ENCODE results near the gene ADAMTSL2. TPM values are rescaled to one million over a fixed set of nuclear protein-coding genes. Genes with fewer than 3 reads are reported as not detected.

The ADAMTSL2 gene
- total RNA-seq, 1 experiment from 2014 or later: 0.87 TPM

DNA sequence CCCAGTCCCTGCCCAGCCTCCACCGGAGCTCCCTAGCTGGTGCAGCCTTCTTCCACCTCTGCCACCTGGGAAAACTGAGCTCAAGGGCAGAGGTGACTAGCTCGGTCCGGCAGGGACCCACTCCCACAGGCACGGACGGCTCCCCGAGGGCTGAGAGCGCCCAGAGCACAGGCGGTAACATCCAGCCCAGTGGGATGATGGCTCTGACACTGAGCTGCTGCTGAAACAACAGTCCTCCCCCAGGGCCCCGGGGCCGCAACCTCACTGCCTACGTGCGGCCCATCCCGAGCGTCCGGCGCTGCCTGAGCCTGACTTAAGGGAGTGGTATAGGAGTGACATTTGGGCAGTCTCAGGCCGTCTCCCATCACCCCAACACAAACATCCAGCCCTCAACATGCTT lies 70.9 kb downstream of the ADAMTSL2 start (continued):
- TF ChIP-seq, protein P1, sequence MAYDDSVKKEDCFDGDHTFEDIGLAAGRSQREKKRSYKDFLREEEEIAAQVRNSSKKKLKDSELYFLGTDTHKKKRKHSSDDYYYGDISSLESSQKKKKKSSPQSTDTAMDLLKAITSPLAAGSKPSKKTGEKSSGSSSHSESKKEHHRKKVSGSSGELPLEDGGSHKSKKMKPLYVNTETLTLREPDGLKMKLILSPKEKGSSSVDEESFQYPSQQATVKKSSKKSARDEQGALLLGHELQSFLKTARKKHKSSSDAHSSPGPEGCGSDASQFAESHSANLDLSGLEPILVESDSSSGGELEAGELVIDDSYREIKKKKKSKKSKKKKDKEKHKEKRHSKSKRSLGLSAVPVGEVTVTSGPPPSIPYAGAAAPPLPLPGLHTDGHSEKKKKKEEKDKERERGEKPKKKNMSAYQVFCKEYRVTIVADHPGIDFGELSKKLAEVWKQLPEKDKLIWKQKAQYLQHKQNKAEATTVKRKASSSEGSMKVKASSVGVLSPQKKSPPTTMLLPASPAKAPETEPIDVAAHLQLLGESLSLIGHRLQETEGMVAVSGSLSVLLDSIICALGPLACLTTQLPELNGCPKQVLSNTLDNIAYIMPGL (CRISPR knock-in tag; IDR thresholded peaks at IDR 0.05): no peak

DNA sequence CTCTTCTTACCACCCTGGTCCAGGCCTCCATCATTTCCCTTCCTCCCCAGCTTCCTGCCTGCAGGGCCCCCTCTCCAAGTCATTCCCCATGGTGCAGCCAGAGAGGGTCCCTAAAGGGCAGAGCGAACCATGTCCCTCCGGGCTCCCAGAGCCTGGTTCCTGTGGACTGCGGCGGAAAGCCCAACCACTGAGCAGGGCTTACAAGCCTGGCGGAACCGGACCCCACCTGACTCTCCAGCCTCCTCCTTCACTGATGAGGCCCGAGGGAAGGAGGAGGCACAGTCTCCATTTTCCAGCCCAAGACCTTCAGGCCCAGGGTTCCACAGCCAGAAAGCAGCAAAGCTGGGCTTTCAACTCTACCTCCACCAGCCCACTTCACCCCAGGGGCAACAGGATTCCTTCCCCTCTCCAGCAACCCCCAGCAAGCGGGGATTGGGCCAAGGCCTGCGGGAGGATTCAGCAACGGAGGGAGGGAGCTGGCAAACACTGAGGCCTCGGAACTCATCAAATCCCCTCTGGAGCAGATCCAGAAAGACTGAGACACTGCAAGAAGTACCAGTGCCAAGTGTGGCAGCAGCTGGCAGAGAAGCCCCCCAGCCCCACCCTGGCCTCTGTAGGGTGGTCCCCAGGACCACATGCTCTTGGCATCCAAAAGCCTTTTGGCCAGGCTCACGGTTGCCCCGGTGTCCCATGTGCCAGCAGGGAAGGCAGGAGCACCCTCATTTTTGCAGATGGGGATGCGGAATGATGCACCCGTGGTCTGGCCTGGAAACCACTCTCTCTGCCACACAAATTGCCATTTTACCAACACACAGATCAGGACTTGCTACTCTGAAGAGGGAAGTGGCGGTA lies 71.6 kb downstream of the ADAMTSL2 start:
- Mint-ChIP-seq H3K4me3 (no peak overlapping the region), H3K27ac (no peak overlapping the region), H3K36me3 (no peaks in the 10 kb centered on the region), H3K4me1 (peaks cover 9% of the 10 kb centered on the region), H3K9me3 (no peaks in the 10 kb centered on the region), H3K27me3 (ENCODE audit: low read depth) (peaks cover 32% of the 10 kb centered on the region)
- POLR2A ChIA-PET: no interaction called here
- DNase-seq (ENCODE audit: low spot score): no peak
- TF ChIP-seq, protein P1 (CRISPR knock-in tag; IDR thresholded peaks at IDR 0.05): no peak
- no peak for TF ChIP-seq RELA (CRISPR knock-in tag; IDR thresholded peaks at IDR 0.05; ENCODE audit: borderline replicate concordance)
- TF ChIP-seq, protein P2, sequence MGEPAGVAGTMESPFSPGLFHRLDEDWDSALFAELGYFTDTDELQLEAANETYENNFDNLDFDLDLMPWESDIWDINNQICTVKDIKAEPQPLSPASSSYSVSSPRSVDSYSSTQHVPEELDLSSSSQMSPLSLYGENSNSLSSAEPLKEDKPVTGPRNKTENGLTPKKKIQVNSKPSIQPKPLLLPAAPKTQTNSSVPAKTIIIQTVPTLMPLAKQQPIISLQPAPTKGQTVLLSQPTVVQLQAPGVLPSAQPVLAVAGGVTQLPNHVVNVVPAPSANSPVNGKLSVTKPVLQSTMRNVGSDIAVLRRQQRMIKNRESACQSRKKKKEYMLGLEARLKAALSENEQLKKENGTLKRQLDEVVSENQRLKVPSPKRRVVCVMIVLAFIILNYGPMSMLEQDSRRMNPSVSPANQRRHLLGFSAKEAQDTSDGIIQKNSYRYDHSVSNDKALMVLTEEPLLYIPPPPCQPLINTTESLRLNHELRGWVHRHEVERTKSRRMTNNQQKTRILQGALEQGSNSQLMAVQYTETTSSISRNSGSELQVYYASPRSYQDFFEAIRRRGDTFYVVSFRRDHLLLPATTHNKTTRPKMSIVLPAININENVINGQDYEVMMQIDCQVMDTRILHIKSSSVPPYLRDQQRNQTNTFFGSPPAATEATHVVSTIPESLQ (CRISPR knock-in tag; IDR thresholded peaks at IDR 0.05): no peak
- TF ChIP-seq, protein P3, sequence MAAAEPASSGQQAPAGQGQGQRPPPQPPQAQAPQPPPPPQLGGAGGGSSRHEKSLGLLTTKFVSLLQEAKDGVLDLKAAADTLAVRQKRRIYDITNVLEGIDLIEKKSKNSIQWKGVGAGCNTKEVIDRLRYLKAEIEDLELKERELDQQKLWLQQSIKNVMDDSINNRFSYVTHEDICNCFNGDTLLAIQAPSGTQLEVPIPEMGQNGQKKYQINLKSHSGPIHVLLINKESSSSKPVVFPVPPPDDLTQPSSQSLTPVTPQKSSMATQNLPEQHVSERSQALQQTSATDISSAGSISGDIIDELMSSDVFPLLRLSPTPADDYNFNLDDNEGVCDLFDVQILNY (CRISPR knock-in tag; IDR thresholded peaks at IDR 0.05): no peak
- CTCF ChIA-PET: interaction anchor here (0.9 to 1.3 kb wide), 6 partner anchors 15 to 137 kb away, joined by 3 to 4 read pairs (median 3); no protein-coding TSS in a partner anchor
- ATAC-seq: no peak

DNA sequence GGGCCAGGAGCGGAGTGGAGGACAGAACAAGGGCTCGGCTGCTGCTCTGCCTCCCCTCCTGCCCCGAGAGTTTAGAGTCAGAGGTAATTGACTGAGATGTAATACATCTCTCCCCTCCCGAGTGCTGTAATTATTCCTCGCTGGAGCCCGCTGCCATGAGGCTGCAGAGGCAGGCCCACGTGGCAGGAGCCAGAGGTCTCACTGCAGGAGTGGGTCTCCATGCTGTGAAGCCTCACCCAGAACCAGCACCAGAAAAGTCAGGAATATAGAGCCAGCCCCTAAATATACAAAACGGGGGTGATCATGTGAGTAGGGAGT lies 72.2 kb downstream of the ADAMTSL2 start:
- Mint-ChIP-seq H3K27ac (no peak overlapping the region), H3K9me3 (no peaks in the 10 kb centered on the region), H3K36me3 (no peaks in the 10 kb centered on the region), H3K4me3 (no peak overlapping the region), H3K4me1 (peaks cover 9% of the 10 kb centered on the region), H3K27me3 (ENCODE audit: low read depth) (peaks cover 32% of the 10 kb centered on the region)
- ChIA-PET POLR2A (no interaction called here), CTCF (interaction anchor here (0.5 kb wide), 1 partner anchor 676 kb away, joined by 3 read pairs; no protein-coding TSS in a partner anchor)
- TF ChIP-seq, protein P4, sequence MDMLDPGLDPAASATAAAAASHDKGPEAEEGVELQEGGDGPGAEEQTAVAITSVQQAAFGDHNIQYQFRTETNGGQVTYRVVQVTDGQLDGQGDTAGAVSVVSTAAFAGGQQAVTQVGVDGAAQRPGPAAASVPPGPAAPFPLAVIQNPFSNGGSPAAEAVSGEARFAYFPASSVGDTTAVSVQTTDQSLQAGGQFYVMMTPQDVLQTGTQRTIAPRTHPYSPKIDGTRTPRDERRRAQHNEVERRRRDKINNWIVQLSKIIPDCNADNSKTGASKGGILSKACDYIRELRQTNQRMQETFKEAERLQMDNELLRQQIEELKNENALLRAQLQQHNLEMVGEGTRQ (CRISPR knock-in tag; IDR thresholded peaks at IDR 0.05): no peak
- TF ChIP-seq NFATC4 (CRISPR knock-in tag; IDR thresholded peaks at IDR 0.05) (no peak), PRRX2 (CRISPR knock-in tag; IDR thresholded peaks at IDR 0.05) (no peak), ELF4 (CRISPR knock-in tag; IDR thresholded peaks at IDR 0.05; ENCODE audit: low read depth) (no peak), ATF1 (CRISPR knock-in tag; IDR thresholded peaks at IDR 0.05) (no peak), ESRRA (CRISPR knock-in tag; IDR thresholded peaks at IDR 0.05; ENCODE audit: borderline replicate concordance) (no peak), ZNF396 (CRISPR knock-in tag; IDR thresholded peaks at IDR 0.05; ENCODE audit: borderline replicate concordance) (no peak)
- TF ChIP-seq, protein P5, sequence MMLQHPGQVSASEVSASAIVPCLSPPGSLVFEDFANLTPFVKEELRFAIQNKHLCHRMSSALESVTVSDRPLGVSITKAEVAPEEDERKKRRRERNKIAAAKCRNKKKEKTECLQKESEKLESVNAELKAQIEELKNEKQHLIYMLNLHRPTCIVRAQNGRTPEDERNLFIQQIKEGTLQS (CRISPR knock-in tag; conservative IDR thresholded peaks at IDR 0.05): no peak
- TF ChIP-seq, protein P6, sequence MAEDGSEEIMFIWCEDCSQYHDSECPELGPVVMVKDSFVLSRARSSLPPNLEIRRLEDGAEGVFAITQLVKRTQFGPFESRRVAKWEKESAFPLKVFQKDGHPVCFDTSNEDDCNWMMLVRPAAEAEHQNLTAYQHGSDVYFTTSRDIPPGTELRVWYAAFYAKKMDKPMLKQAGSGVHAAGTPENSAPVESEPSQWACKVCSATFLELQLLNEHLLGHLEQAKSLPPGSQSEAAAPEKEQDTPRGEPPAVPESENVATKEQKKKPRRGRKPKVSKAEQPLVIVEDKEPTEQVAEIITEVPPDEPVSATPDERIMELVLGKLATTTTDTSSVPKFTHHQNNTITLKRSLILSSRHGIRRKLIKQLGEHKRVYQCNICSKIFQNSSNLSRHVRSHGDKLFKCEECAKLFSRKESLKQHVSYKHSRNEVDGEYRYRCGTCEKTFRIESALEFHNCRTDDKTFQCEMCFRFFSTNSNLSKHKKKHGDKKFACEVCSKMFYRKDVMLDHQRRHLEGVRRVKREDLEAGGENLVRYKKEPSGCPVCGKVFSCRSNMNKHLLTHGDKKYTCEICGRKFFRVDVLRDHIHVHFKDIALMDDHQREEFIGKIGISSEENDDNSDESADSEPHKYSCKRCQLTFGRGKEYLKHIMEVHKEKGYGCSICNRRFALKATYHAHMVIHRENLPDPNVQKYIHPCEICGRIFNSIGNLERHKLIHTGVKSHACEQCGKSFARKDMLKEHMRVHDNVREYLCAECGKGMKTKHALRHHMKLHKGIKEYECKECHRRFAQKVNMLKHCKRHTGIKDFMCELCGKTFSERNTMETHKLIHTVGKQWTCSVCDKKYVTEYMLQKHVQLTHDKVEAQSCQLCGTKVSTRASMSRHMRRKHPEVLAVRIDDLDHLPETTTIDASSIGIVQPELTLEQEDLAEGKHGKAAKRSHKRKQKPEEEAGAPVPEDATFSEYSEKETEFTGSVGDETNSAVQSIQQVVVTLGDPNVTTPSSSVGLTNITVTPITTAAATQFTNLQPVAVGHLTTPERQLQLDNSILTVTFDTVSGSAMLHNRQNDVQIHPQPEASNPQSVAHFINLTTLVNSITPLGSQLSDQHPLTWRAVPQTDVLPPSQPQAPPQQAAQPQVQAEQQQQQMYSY (CRISPR knock-in tag; IDR thresholded peaks at IDR 0.05): no peak
- TF ChIP-seq, protein P7, sequence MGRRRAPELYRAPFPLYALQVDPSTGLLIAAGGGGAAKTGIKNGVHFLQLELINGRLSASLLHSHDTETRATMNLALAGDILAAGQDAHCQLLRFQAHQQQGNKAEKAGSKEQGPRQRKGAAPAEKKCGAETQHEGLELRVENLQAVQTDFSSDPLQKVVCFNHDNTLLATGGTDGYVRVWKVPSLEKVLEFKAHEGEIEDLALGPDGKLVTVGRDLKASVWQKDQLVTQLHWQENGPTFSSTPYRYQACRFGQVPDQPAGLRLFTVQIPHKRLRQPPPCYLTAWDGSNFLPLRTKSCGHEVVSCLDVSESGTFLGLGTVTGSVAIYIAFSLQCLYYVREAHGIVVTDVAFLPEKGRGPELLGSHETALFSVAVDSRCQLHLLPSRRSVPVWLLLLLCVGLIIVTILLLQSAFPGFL (CRISPR knock-in tag; IDR thresholded peaks at IDR 0.05; ENCODE audit: borderline replicate concordance): no peak
- ATAC-seq (no peak), DNase-seq (ENCODE audit: low spot score) (no peak)
